Activated CD8-positive, alpha-beta memory T cell treated with anti-CD3 and anti-CD28 coated beads, Interleukin-2, amount 50 U/mL, for 24 hours (primary cell): ENCODE data around the gene NELL1.

ENCODE experiments used
- DNase-seq: peaks from one replicate; pipeline ENCODE4 v3.0.0-alpha.2; 2020; ENCODE audit errors: extremely low read depth

NELL1 gene

GRCh38 chr11:21412652-21413383 lies 743.4 kb downstream of the NELL1 start:
- DNase-seq, result no peak

DNA sequence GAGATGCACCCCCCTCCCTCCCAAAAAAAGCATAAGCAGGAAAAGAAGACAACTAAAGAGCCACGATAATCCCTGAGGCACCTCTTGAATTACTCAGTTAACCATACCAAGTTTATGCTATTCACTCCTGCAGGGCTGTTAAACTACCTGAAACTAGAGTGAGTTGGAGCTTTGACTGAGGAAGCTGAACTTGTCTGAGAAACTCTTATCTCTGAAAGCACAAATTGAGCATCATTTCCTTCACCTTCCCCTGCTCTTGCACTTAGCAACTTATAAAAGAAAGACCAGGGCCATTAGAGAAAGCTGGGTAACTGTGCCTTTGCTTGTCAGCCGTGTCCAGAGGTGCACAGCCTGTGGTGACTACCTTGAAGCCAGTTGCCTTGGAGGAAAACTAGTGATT lies 745.6 kb downstream of the NELL1 start:
- DNase-seq, result no peak

DNA sequence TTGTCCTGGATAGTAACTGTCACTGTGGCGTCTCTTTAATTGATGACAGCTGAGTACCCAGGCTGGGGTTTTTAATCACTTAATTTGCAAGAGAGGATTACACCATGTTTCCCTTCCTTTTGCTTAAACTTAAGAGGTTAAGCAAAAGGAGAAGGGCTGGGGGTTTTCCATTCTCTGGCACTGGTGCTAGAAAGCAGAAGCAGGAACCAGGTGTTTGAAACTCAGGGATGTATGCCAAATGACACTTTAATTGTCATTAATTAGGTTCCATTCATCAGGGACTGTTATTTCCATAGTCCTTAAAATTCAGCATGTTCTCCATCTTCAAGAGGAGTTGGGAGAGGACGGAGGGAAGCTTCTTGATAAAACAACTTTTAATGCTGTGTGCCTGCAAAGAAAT lies 746.2 kb downstream of the NELL1 start:
- DNase-seq, result no peak

- no peak for DNase-seq
Measured at GRCh38 chr11:21421711-21422329, 752.4 kb downstream of the NELL1 start.

DNA sequence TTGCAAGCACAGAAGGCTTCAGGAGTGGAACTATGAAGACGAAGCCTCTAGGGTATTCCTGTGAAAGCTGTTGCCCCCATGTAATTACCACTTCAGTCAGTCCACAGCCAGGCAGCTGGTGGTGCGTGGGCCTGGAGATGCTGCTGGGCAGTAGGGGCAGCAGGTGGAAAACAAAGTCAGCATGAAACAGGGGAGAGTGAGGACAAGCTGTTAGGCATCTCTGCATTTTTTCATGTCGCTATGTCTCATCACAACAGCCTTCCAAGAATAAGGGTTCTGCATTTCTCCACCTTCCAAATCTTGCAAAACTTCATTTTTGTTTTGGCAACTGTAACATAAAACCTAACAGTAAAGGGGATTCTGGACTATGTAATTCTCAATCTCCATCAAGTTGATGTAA lies 757.5 kb downstream of the NELL1 start:
- no peak for DNase-seq

- DNase-seq, result no peak
Measured at GRCh38 chr11:21427726-21428125, 758.3 kb downstream of the NELL1 start.

DNA sequence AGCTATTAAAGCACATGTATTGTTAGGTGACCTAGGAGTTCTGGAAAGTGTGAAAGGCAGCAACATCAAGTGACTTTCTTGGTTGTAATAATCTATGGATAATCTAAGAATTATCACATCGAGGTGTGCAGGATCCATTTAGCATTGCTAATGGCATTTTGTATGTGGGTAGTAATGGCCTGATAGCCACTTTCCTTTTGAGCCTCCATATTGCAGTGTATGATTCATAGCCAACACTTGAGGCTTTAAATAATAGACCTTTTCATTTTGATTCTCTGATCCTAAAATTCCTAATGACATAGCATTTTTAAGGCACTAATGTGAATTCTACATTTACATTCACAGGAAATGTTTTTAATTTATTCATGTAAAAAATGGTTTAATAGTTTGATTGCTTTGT lies 759.4 kb downstream of the NELL1 start:
- no peak for DNase-seq

- DNase-seq, result no peak
Measured at GRCh38 chr11:21429401-21429800, 760.0 kb downstream of the NELL1 start.

DNA sequence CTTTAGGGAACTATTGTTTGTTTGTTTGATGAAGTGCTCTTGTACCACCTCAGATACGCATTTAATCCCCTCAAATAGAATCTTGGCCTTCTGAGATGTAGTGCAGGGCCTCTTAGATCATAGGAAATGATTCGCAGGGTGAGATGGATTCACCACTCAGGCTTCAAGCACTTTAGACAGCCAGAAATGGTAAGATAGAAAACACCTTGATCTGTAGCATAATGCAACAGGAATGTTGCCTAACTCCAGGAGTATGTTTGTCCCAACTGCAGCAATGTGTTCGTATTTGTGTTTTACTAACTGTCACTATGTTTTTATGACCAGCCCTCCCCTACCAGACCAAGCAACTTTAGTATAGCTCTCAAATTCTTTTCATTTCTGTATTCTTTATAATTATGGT lies 761.2 kb downstream of the NELL1 start:
- DNase-seq, result no peak

DNA sequence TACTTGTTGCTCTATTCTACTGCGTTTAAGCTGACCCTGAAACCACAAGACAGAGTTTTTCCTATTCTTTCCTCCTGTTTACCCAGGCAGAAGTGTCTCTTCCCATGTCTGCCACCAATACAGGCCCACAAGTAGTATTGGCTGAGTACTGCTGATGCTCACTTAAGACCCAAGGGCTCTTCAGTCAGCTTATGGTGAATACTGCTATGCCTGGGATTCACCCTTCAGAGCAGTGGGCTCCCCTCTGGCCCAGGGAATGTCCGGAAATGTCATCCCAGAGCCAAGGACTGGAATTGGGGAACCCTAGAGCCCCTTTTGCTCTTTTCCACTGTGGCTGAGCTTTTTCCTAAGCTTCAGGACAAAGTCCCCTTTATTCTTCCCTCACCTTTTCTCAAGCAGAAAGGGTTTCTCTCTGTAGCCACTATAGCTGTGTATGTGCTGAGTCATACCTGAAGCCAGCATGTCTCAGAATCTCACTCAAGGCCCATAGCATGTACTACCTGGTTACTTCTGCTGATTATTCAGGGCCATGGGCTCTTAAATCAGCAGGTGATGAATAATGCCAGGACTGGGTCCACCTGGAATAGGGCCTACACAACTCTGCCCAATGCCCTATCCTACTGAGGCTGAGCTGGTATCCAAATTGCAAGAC lies 777.7 kb downstream of the NELL1 start:
- DNase-seq, result no peak

GRCh38 chr11:21447871-21448270 lies 778.5 kb downstream of the NELL1 start:
- no peak for DNase-seq

GRCh38 chr11:21456186-21456585 lies 786.8 kb downstream of the NELL1 start:
- no peak for DNase-seq

- no peak for DNase-seq
Measured at GRCh38 chr11:21460082-21460481, 790.7 kb downstream of the NELL1 start.

DNA sequence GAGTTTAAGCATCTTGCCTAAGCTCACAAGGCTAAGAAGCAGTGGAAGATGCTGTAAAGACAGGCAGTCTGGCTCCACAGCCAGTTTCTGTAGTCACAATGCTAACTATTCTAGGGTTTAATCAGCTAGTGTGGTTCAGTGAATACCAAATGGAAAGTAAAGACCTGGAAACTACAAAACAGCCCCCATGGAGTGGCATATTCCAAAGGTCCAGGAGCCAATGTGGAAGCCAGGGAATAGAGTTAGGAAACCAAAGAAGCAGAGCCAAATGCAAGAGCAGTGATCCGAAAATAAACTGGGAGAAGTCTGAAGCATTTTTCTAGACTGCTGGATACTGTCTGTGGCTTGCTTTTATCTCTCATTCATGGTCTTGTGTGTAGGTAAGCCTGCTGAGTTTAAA lies 792.3 kb downstream of the NELL1 start:
- DNase-seq, result no peak

- no peak for DNase-seq
Measured at GRCh38 chr11:21464601-21465193, 795.3 kb downstream of the NELL1 start.

DNA sequence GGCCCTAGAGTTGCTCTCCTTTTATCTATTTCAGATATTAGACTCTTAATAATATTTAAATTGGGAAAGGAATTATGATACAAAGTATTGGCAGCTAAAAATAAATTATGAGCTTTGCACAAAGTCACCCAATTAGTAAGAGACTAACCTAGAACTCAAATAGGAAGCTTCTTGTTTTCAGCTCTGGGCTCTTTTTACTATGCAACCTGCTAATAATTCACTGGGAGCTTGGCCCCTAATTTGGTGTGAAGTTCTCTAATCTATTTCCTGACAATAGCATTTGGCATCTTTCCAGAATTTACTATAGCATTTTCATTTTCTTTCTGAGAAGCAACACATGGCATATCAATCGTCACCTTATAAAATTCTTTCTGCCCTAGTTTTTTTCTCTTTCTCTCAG lies 795.8 kb downstream of the NELL1 start:
- DNase-seq, result no peak

DNA sequence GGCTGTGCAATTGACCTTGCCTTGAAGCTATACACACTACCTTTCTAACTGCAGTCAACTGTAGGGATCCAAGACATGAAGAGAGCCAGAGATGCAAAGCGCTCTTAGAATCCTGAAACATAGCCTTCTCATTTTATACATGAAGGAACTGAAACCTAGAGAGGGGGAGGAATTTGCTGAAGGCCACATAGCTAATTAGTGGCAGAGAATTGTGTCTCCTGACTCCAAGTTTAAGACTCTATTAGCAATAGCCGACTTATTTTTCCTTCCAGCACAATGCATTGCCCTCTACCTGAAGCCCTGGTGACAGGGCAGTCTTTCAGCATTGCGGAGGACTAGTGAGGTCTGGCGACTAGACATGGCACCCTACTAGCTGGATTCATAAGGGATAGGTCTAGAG lies 796.5 kb downstream of the NELL1 start:
- DNase-seq, result no peak

- DNase-seq, result no peak
Measured at GRCh38 chr11:21470521-21470920, 801.1 kb downstream of the NELL1 start.

DNA sequence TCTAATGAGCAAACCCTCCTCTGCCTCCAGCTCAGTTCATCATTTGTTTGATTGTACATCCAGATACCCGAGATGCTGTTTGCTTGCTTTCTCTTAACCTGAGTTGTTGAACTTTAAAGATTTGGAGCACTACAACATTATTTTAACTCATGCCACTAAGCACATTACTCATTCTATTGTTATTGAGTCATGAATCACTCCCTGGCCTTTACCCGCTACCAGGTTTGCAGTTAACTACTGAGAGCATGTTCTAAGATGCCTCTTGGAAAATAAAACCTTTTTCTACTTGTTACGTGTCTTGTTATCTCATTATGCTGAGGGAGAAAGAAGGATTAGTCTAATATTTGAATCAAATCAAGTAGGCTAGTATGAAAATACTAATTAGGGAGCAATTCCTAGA lies 802.9 kb downstream of the NELL1 start:
- no peak for DNase-seq

DNA sequence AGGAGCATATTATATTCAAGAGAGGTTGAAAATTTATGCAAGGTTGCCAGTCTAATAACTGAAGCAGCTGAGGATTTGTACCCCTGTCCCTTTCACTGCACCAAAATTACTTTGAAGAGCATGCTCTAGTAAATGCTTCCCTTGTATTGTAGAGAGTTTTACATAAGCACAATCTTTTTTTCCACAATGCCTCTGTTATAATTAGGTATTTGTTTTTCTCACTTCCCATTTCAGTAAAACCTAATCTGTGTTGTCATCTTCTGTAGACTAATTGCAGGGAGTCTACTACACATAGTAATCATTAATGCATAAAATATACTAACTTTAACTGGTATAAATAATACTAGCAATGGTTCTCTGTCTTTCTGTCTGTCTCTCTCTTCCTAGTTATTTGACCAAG lies 805.1 kb downstream of the NELL1 start:
- DNase-seq, result no peak

- DNase-seq, result no peak
Measured at GRCh38 chr11:21475276-21475675, 805.9 kb downstream of the NELL1 start.

- DNase-seq, result no peak
Measured at GRCh38 chr11:21476588-21476987, 807.2 kb downstream of the NELL1 start.

GRCh38 chr11:21480240-21480639 lies 810.9 kb downstream of the NELL1 start:
- DNase-seq, result no peak
